Measurements from ENCODE around the gene DPP6. TPM values are rescaled to one million over a fixed set of nuclear protein-coding genes. Genes with fewer than 3 reads are reported as not detected.

DPP6 gene
- total and polyA plus RNA-seq, 7 donors = 0.18 to 1.8 (median 0.57) TPM

DNA sequence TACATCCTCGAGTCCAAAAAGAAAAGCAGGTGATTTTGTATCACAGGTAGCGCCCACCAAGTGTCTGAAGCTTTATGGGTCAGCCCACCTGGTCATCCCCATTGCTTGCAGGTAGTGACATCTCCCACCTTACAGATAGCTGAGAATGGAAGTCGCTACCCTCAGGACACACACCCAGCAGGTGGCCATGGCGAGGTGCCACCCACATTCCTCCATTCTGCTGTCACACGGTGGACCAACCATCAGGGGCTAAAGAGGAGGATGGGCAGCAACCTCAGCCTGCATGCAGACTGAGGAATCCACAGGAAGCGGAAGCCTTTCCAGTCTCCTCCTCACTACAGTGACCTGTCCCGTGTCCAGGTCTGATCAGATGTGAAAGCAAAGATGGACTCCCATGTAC lies 787.9 kb downstream of the DPP6 start:
- DNase-seq (no peak), ATAC-seq (no peak)
- no peaks in the 10 kb centered on the region for H3K4me1 ChIP-seq
- WGBS, 3 donors = 81 to 88% (median 82%) methylated on average over 7 of the region's 7 CpGs
- intact Hi-C loops (cut with DNase I) = no loop called here
- H3K36me3 ChIP-seq (ENCODE audit: insufficient read depth in 1 of 2, low read depth in 1 of 2) = no peaks in the 10 kb centered on the region
- H3K4me3 ChIP-seq = no peak overlapping the region
- no peaks in the 10 kb centered on the region for H3K9me3 ChIP-seq
- H3K27me3 ChIP-seq (ENCODE audit: insufficient read depth in 3 of 3, low read length in 2 of 3) = peaks cover 0 to 22% (median 7%) of the 10 kb centered on the region in 3 donors
- no peak overlapping the region for H3K27ac ChIP-seq
- TF ChIP-seq, protein P1, sequence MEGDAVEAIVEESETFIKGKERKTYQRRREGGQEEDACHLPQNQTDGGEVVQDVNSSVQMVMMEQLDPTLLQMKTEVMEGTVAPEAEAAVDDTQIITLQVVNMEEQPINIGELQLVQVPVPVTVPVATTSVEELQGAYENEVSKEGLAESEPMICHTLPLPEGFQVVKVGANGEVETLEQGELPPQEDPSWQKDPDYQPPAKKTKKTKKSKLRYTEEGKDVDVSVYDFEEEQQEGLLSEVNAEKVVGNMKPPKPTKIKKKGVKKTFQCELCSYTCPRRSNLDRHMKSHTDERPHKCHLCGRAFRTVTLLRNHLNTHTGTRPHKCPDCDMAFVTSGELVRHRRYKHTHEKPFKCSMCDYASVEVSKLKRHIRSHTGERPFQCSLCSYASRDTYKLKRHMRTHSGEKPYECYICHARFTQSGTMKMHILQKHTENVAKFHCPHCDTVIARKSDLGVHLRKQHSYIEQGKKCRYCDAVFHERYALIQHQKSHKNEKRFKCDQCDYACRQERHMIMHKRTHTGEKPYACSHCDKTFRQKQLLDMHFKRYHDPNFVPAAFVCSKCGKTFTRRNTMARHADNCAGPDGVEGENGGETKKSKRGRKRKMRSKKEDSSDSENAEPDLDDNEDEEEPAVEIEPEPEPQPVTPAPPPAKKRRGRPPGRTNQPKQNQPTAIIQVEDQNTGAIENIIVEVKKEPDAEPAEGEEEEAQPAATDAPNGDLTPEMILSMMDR (IDR thresholded peaks at IDR 0.05) = no peak

DNA sequence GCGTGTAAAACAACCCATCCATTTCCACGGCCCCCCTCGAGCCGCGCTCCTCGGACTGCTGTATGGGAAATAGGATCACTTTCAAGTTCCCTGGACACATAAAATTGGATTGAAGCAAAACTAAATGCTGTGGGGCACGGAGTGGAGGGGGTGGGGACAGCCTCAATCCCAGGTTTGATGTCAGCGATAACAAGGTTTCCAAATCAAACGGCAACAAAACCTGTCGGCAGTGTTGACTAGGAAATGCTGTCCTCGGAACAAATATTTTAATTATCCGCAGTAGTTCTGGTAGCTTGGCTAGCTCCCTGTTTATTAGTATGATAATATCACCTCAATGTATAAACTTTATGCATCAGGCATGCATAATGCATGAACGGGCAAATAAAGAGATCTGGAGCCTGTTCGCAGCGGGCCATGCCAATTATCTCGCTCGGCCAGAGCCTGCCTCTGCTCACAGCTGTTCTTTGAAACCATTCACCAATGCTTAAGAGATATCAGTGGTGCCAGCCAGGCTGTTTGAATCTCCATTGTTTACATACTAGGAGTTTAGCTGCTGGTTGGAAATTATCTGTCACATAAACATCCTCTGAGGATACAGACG lies 789.6 kb downstream of the DPP6 start:
- 20 to 25% (median 20%) methylated on average over 18 of the region's 18 CpGs for WGBS, 3 donors
- Histone ChIP-seq H3K27ac (no peak overlapping the region), H3K4me1 (no peaks in the 10 kb centered on the region), H3K27me3 (ENCODE audit: insufficient read depth in 3 of 3, low read length in 2 of 3) (peaks cover 0 to 22% (median 7%) of the 10 kb centered on the region in 3 donors), H3K4me3 (no peak overlapping the region), H3K36me3 (ENCODE audit: insufficient read depth in 1 of 2, low read depth in 1 of 2) (no peaks in the 10 kb centered on the region), H3K9me3 (no peaks in the 10 kb centered on the region)
- DNase-seq (no peak), ATAC-seq (no peak)
- TF ChIP-seq, protein P1 (IDR thresholded peaks at IDR 0.05) = no peak
- intact Hi-C loops (cut with DNase I) = no loop called here

DNA sequence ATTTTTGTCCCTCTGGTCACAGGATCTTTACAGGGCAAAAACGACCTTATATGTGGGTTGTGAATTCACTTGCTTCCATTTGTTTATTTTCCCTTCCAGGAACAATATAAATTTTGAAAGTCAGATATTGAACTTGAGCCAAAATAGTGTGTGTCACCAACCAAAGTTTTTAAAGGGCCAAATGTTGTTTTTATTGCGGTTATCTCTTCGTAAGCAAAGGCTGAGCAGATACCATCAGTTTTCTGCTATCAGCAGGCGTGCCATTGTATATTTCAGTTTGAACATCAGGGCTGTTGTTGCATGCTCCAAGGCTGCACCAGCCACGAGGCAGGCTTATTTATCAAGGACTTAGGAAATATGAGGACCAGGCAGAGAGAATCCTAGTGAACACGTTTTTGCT lies 790.4 kb downstream of the DPP6 start:
- Histone ChIP-seq H3K27ac (no peak overlapping the region), H3K9me3 (no peaks in the 10 kb centered on the region), H3K4me3 (no peak overlapping the region), H3K27me3 (ENCODE audit: insufficient read depth in 3 of 3, low read length in 2 of 3) (peaks cover 0 to 22% (median 7%) of the 10 kb centered on the region in 3 donors), H3K36me3 (ENCODE audit: insufficient read depth in 1 of 2, low read depth in 1 of 2) (no peaks in the 10 kb centered on the region), H3K4me1 (no peaks in the 10 kb centered on the region)
- intact Hi-C loops (cut with DNase I) = no loop called here
- DNase-seq = no peak
- TF ChIP-seq, protein P1 (IDR thresholded peaks at IDR 0.05) = no peak
- WGBS, 3 donors = 25 to 29% (median 27%) methylated on average over 6 of the region's 6 CpGs
- no peak for ATAC-seq

DNA sequence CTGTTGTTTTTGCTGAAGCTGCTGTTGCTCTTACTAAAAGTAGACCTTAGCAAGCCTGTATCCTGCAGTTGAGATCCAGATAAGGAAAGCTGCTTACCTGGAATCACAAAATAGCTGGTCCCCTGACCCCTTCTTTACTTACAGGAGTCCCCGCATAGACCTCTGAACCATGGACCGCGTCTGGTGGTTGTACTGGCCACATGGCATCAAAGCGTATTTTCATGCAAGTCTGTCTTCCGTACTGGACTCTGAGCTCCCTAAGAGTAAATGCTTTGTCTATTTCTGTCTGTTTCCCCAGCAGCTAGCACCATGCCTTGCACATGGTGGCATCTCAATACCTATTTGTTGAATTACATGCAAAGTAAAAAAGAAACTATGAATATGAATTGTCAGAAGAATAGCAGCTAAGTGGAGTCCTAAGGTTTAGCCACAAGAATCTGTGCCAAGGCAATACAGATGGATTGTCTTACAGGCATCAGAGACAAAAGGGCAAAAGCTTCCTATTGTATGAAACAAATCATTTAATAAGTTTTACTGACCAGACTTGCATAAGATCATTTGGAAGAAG lies 791.6 kb downstream of the DPP6 start:
- H3K27me3 ChIP-seq (ENCODE audit: insufficient read depth in 3 of 3, low read length in 2 of 3) = peaks cover 0 to 22% (median 7%) of the 10 kb centered on the region in 3 donors

More for the DNA sequence above, 791.6 kb downstream of the DPP6 start:
- ATAC-seq (no peak), DNase-seq (no peak)
- Histone ChIP-seq H3K9me3 (no peaks in the 10 kb centered on the region), H3K36me3 (ENCODE audit: insufficient read depth in 1 of 2, low read depth in 1 of 2) (no peaks in the 10 kb centered on the region), H3K4me3 (no peak overlapping the region), H3K27ac (no peak overlapping the region), H3K4me1 (no peaks in the 10 kb centered on the region)
- TF ChIP-seq, protein P1 (IDR thresholded peaks at IDR 0.05) = no peak
- intact Hi-C loops (cut with DNase I) = no loop called here
- WGBS, 3 donors = 88 to 93% (median 92%) methylated on average over 5 of the region's 5 CpGs
